Pancreas (tissue), 10 donors: ENCODE data around the gene FKBP5. TPM values are rescaled to one million over a fixed set of nuclear protein-coding genes. Genes with fewer than 3 reads are reported as not detected.
"Not testable (repeated sequence)": the region's sequence is repeated elsewhere in the genome, so short reads cannot be mapped to it uniquely, and the experiment has no call there.

Experiments
- ATAC-seq, 4 donors: fragments of 200-7000 bp; cut with Tn5 transposase; one replicate each; pipeline versions ENCODE4 v1.8.0 to v1.9.1; 2020; ENCODE audit warnings: mild to moderate bottlenecking in 4 of 4, moderate library complexity in 4 of 4
- DNase-seq, 6 donors: peaks; one replicate each; pipeline ENCODE4 v3.0.0-alpha.2; 2020
- FAIRE-seq: peaks from 2 replicates; lab custom pipeline; 2012; peaks lifted over from hg19 to GRCh38; lab: Jason Lieb, UNC
- H3K27ac ChIP-seq, 4 donors: fragments of 200-600 bp; sonication (generic); 1 replicate in 3 of 4; 2 replicates in 1 of 4; pipeline versions ENCODE4 v1.5.0 to v1.8.0; 2020
- H3K27me3 ChIP-seq, 4 donors: fragments of 200-600 bp; one replicate each; pipeline ENCODE4 v1.8.0; 2021
- H3K36me3 ChIP-seq, 3 donors: fragments of 200-600 bp; sonication (generic) in 1 of 3; one replicate each; pipeline versions ENCODE4 v1.5.0 to v1.8.0; 2020 to 2021
- H3K4me1 ChIP-seq, 3 donors: fragments of 200-600 bp; one replicate each; pipeline ENCODE4 v1.8.0; 2021
- H3K4me3 ChIP-seq, 4 donors: fragments of 200-600 bp; sonication (generic) in 2 of 4; one replicate each; pipeline versions ENCODE4 v1.5.0 to v1.8.0; 2020 to 2021
- H3K9me3 ChIP-seq, 4 donors: fragments of 200-600 bp; one replicate each; pipeline ENCODE4 v1.8.0; 2021
- CTCF ChIP-seq, 4 donors: fragments of 200-600 bp; sonication (generic) in 3 of 4; IDR thresholded peaks; one replicate each; pipeline versions ENCODE4 v1.5.0 to v1.8.0; 2021; ENCODE audit warnings: antibody characterized with exemption in 4 of 4
- WGBS, 2 donors: extraction: QIAGEN DNeasy Blood & Tissue Kit; methylation state at CpG; one replicate each; pipeline ENCODE4 v1.1.7; 2013; 5-methylcytosine and 5-hydroxymethylcytosine counted together
- intact Hi-C, 3 donors: fragments of 100-400 bp; cut with DNase I; formaldehyde crosslinking; loops; one replicate each; pipeline versions ENCODE4 v1.11.1 to v1.14.2; 2022
- polyA plus RNA-seq, 2 donors: library from polyadenylated mRNA; stranded (reverse); fragments of 200-250 nt; gene quantifications; one replicate each; pipeline ENCODE4 v1.2.3, GENCODE V29; 2013
- total RNA-seq, 6 donors: library from RNA; stranded (reverse); fragmentation: NEBNext Ultra II Directional in 4 of 6; extraction: Animal tissue kit (Norgen Biotek cat#: 25700) in 4 of 6; gene quantifications; one replicate each; pipeline versions ENCODE4 v1.2.1 to v1.2.4, GENCODE V29; 2021 to 2023
- donor health status: healthy with polysubstance abuse.
- donor health status: DM: no; HTN: no; CAD: no; lungs with moderate emphysema.
- donor health status: DM: no; HTN: no; CAD: no.
- donor health status: control.
- donor health status: control.
- donor health status: Bipolar disorder and iron deficiency.
- donor health status: DM: yes; HTN: yes; CAD: no.
- donor health status: DM: no; HTN: no; CAD: no.
- donor health status: DM: no; HTN: no; CAD: no.
- donor health status: DM: yes; HTN: yes; CAD: no.

The FKBP5 gene
- total and polyA plus RNA-seq, 8 donors, result 13.0 to 78.4 (median 50.3) TPM

DNA sequence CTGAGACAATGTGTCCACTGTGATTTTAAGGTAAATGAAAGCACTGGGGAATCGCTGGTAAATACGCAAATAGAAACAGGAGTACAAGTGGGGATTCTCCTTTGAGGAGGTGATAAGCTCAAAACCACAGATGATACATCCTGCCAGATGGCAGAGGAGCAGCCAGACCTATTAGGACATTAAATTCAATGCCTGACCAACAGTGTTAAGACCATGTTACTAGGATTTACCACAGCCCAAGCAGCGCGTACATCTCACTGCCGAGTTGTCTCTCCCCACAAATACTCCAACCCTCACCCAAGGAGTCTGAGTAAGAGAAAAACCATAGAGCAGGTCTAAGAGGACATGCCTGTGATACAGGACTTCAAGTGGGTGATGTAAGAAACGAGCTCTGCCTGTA lies 107.1 kb downstream of the FKBP5 start:
- Histone ChIP-seq H3K36me3 (peaks cover 3 to 39% (median 8%) of the 10 kb centered on the region in 3 donors), H3K27ac (no peak overlapping the region), H3K4me3 (no peak overlapping the region), H3K27me3 (no peaks in the 10 kb centered on the region), H3K9me3 (no peaks in the 10 kb centered on the region), H3K4me1 (peaks cover 0 to 7% (median 0%) of the 10 kb centered on the region in 3 donors)
- no peak for TF ChIP-seq CTCF (IDR thresholded peaks at IDR 0.05)
- intact Hi-C loops, result loop anchor here in 2 of 3 donors (5.0 to 10.0 kb wide), 2 partner anchors 156 to 163 kb away; partner anchors contain the start of gene ARMC12 (in 1 of the 2)
- 87 to 88% methylated on average over 6 of the region's 6 CpGs for WGBS, 2 donors
- ATAC-seq (no peak), DNase-seq (no peak), FAIRE-seq (no peak)

DNA sequence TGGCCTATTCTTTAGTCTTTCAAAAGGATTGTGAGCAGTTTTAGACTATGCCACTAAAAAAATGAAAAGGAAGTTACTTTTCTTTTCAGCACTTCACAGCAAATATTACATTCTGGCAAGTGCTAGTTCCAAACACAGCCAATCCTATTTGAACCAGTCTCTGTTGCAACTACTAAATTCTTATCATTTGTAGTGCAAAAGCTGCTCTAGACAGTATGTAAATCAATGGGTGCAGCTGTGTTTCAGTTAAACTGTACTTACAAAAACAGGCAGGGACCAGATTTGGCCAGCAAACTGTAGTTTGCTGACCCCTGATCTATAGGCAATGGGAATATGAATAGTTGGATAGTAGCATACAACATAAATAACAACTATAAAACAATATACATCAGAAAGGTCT lies 107.9 kb downstream of the FKBP5 start:
- Histone ChIP-seq H3K4me3 (no peak overlapping the region), H3K4me1 (peaks cover 0 to 7% (median 0%) of the 10 kb centered on the region in 3 donors), H3K36me3 (peaks cover 3 to 36% (median 10%) of the 10 kb centered on the region in 3 donors), H3K27ac (no peak overlapping the region), H3K27me3 (no peaks in the 10 kb centered on the region), H3K9me3 (no peaks in the 10 kb centered on the region)
- FAIRE-seq (no peak), DNase-seq (no peak), ATAC-seq (no peak)
- intact Hi-C loops, result loop anchor here in 2 of 3 donors (5.0 to 10.0 kb wide), 2 partner anchors 156 to 164 kb away; partner anchors contain the start of gene ARMC12 (in 1 of the 2)
- no peak for TF ChIP-seq CTCF (IDR thresholded peaks at IDR 0.05)

- ATAC-seq (no peak), DNase-seq (no peak), FAIRE-seq (no peak)
- H3K9me3 ChIP-seq, result no peaks in the 10 kb centered on the region
- no peak for TF ChIP-seq CTCF (IDR thresholded peaks at IDR 0.05)
- peaks cover 3 to 51% (median 19%) of the 10 kb centered on the region in 3 donors for H3K36me3 ChIP-seq
- no peaks in the 10 kb centered on the region for H3K4me1 ChIP-seq
- no peaks in the 10 kb centered on the region for H3K27me3 ChIP-seq
- H3K4me3 ChIP-seq, result no peak overlapping the region
- 78 to 81% methylated on average over 9 of the region's 9 CpGs for WGBS, 2 donors
- intact Hi-C loops, result no loop called here
- H3K27ac ChIP-seq, result no peak overlapping the region
These were observed 112.0 kb downstream of the FKBP5 start for GRCh38 chr6:35576682-35577081.

DNA sequence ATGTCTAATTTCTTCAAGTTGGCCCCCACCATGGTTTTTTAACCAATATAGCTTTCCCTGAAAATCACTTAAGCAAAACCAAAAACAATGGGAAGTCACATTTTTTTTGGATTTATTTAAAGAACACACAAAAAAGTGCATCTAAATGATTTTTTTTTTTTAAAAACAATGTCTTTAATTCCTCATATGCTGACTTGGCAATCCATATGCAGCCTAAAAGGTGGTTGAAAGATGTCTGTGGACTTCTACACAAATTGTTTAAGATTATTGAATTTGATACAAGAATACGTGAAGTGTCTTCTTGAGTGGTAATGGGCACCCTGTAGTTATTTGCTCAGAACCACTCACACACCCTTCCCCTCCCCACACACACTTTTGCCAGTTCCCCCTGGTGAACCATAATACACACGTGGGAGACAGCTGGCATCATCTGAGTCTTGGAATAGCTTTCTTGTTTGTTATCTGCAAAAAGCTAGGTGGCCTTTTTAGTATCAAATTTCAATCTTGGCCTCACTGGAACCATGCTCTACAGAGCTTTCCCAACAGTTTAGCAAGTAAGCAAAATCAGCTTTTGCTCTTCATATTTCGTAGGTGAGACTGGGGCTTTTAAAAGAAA lies 115.1 kb downstream of the FKBP5 start:
- intact Hi-C loops, result no loop called here
- peaks cover 3 to 40% (median 15%) of the 10 kb centered on the region in 3 donors for H3K36me3 ChIP-seq
- H3K9me3 ChIP-seq, result no peaks in the 10 kb centered on the region
- DNase-seq (no peak), FAIRE-seq (no peak), ATAC-seq (no peak)
- no peak for TF ChIP-seq CTCF (IDR thresholded peaks at IDR 0.05)
- no peak overlapping the region for H3K27ac ChIP-seq
- no peaks in the 10 kb centered on the region for H3K27me3 ChIP-seq
- no peaks in the 10 kb centered on the region for H3K4me1 ChIP-seq
- H3K4me3 ChIP-seq, result no peak overlapping the region
- WGBS, 2 donors, result 68 to 75% methylated on average over 3 of the region's 3 CpGs

DNA sequence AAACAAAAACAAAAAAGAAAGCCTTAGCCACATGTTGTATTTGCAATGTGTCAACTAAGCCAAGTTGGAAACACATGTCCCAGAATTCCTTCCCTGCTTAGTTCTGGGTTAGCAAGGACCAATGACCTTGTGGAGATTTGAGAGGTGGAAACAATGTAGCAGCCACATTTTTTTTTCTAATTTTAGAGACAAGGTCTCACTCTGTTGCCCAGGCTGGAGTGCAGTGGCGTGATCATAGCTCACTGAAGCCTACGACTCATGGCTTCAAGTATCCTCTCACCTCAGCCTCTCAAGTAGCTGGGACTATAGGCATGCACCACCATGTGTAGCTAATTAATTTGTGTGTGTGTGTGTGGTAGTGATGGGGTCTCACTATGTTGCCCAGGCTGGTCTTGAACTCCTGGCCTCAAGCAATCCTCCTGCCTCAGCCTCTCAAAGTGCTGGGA lies 117.8 kb downstream of the FKBP5 start:
- H3K9me3 ChIP-seq, H3K27me3 ChIP-seq, H3K4me1 ChIP-seq, H3K27ac ChIP-seq, DNase-seq, intact Hi-C loops, FAIRE-seq, H3K4me3 ChIP-seq: not testable (repeated sequence)
- 41 to 57% methylated on average over 2 of the region's 2 CpGs for WGBS, 2 donors
- ATAC-seq, result peak in 2 of 4 donors; percentile 11
- peaks cover 3 to 26% (median 11%) of the 10 kb centered on the region in 3 donors for H3K36me3 ChIP-seq
